ENCODE measurements around the gene DNAJC16.
"Not testable (repeated sequence)": the region's sequence is repeated elsewhere in the genome, so short reads cannot be mapped to it uniquely, and the experiment has no call there.

The DNAJC16 gene

DNA sequence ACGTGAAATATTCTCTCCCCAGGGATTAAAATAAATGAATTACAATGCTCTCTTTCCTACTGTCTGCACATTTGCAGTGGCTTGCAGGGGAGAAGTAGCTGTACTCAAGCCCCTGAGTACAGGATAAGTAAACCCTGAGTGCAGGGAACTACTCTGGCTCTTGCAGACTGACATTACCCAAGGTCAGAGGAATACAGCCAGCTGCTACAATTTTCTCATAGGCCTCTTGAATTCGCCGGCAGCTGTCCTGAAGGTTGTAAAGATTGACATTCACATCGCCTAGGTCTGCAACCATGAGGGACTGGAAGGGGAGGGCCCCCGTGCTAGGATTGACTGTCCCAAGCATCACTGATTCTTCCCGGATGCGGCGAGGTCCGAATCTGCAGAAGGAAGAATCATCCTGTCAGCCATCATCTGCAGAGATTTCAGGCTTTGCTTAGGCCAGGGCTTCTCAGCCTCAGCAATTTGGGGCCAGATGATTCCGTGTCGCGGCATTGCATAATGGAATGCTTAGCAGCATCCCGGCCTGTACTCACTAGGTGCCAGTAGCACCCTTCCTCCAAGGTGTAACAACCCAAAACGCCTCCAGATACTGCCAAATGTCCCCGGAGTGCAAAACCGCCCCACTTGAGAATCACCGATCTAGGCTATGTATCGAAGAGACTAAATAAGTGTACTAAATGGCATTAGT, 56.5 kb downstream of the DNAJC16 start:
- no peak for DNase-seq (ENCODE audit: low spot score)

GRCh38 chr1:15584489-15585363, 58.1 kb downstream of the DNAJC16 start, which contains the start of gene AGMAT:
AGMAT (minus strand) TSS chr1:15585051; CDS start chr1:15584967, 84 bp downstream.
- peak; percentile 79 for DNase-seq (ENCODE audit: low spot score)

- no peak for DNase-seq (ENCODE audit: low spot score)
These were observed 65.6 kb downstream of the DNAJC16 start for GRCh38 chr1:15592285-15592684.

DNA sequence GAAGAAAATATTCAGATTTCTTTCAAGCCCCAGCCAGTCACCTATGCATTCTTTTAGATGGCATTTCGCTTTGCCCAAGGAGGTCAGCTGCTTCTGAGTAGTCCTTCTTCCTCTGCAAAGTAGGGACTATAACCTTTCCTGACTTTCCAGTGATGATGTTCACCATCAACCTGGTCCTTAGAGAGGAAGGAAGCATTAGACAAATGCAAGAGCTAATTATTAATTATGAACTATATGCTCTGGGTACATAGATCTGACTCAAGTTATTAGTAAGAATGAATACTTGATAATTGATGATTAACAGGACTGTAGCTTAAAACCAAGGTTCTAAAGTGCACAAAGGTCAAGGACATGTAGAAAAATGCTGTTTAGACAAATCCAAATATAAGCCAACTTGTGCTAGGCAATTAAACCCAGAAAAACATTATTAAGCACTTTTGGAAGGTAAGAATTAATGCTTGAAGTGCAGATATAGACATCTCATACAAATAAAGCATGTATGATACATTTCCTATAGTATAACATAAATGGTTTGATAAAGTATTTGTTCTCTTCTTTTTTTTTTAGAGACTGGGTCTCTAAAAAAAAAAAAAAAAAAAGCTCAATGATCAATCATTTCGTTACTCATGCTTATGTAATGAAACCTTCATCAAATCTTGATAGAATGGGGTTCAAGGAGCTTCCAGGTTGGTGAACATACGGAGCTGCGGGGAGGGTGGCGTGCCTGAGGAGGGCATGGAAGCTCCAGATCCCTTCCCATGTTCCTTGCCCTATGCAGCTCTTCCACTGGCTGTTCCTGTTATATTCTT, 69.4 kb downstream of the DNAJC16 start:
- DNase-seq (ENCODE audit: low spot score): no peak

GRCh38 chr1:15598436-15598835, 71.8 kb downstream of the DNAJC16 start:
- no peak for DNase-seq (ENCODE audit: low spot score)

GRCh38 chr1:15603050-15603965, 76.7 kb downstream of the DNAJC16 start:
- DNase-seq (ENCODE audit: low spot score): peak; percentile 96

DNA sequence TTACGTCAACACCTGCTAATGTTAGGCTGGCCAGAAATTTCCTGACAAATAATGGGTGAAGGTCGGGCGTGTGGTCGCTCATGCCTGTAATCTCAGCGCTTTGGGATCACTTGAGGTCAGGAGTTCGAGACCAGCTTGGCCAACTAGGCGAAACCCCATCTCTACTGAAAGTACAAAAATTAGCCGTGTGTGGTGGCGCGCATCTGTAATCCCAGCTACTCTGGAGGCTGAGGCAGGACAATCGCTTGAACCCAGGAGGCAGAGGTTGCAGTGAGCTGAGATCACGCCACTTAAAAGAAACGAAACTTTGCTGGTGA, 77.3 kb downstream of the DNAJC16 start:
- DNase-seq (ENCODE audit: low spot score): not testable (repeated sequence)

GRCh38 chr1:15604400-15604799, 77.8 kb downstream of the DNAJC16 start:
- not testable (repeated sequence) for DNase-seq (ENCODE audit: low spot score)

DNA sequence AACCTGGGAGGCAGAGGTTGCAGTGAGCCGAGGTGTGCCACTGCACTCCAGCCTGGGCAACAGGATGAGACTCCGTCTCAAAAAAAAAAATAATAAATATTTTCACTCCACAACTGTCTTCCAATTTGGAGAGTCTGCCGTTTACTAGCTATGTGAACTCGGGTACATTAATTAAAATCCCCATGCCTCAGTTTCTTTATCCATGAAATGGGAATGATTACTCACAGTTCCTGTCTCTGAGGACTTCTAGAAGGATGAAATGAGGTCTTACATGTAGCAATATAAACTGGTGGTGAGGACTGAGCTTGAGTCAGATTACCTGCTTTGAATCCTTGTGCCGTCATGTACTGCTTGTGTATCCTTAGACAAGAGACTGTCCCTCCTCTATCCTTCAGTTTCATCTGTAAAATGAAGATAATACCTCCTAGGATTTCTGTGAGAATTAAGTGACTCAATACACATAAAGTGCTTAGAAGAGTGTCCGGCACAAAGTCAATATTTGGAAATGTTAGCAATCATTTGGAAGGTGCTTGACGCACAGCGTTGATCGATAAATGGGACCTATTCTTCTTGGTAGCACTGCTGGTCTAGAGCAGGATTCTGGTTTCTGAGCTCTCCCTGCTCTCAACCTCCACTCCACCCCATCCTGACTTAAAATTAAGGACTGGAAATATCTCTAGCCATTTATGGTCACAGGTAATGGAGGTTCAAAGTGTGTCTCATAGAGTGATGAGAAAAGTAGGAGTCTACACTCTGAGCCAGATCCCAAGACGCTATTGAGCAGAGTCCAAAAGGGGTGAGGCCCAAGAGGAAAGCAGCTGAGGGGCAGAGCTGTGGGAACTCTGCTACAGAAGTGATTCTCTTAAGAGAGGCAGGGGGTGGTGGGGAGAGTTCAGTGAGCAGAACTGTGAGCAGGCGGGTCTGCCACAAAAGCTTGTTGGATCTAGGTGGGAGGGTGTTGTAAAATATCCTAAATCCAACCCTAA, 79.0 kb downstream of the DNAJC16 start:
- DNase-seq (ENCODE audit: low spot score): no peak

DNA sequence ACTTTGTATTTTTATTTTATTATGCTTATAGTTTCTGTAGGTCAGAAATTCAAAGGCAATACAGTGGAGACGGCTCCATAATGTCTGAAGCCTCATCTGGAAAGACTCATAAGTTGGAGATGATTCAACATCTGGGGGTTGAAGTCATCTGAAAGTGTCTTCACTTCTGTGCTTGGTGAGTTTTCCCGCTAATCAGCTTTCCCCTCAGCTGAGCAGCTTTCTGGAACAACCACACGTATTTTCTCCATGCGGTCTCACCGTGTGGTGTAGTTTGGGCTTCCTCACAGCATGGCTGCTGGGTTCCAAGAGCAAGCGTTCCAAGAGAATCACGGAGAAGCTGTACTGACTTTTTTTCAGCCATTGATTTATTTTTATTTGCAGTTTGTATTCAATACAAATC, 83.0 kb downstream of the DNAJC16 start:
- DNase-seq (ENCODE audit: low spot score): no peak

DNA sequence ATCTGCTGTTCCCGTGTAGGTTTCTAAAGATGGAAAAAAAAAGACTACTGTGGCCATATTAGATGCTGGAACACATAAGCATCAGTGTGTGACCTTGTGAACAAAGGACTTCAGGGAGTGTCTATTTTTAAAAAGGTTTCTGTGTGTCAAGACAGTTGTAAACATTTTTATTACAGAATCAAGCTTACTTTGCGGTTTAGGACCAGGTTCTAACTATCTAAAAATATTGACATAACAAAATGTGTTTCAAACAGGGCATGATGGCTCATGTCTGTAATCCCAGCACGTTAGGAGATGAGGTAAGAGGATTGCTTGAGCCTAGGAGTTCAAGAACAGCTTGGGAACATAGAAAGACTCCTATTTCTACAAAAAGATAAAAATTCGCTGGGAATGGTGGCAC, 83.5 kb downstream of the DNAJC16 start:
- DNase-seq (ENCODE audit: low spot score): no peak

DNA sequence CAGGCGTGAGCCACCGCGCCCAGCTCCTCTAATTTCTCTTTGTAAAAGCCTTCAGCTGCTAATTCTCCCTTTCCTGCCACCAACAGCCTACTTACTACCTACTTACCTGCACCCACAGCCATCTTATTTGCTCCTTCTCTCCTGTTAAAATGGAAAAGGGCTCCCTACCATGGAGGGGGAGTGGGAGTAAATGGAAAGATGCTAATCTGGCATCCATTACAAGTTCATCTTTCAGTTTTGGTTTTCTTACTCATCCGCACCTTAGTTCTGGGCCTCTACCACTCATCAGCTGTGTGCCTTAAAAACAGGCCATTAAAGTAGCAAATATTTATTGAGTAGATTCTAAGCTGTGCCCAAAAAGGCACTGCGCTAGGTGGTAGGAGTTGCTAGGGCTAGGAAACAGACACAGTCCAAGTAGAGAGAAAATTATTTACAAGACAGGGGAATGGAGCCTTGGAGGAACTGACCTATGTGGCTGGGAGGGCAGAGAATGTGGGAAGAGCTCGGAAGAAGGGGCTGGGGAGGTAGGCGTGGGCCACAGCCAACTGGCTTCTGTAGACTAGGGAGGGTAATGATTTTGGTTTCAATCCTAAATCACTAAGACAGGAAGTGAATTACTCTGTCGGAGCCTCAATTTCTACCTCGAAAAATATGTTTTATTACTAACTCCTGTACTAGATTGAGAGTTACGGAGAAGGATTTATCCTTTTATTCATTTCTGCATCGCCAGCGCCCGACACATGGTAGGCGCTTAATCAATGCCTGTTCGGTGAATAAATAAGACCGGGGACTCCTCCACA, 89.9 kb downstream of the DNAJC16 start:
- peak; percentile 49 for DNase-seq (ENCODE audit: low spot score)

- peak; percentile 96 for DNase-seq (ENCODE audit: low spot score)
These were observed 90.8 kb downstream of the DNAJC16 start, which contains the start of gene DDI2 for GRCh38 chr1:15617173-15618076. DDI2 (plus strand) TSS chr1:15617458; CDS start chr1:15617671, 213 bp downstream.

- no peak for DNase-seq (ENCODE audit: low spot score)
These were observed 91.5 kb downstream of the DNAJC16 start for GRCh38 chr1:15618077-15618654.

GRCh38 chr1:15618655-15619525, 92.2 kb downstream of the DNAJC16 start:
- DNase-seq (ENCODE audit: low spot score): no peak

DNA sequence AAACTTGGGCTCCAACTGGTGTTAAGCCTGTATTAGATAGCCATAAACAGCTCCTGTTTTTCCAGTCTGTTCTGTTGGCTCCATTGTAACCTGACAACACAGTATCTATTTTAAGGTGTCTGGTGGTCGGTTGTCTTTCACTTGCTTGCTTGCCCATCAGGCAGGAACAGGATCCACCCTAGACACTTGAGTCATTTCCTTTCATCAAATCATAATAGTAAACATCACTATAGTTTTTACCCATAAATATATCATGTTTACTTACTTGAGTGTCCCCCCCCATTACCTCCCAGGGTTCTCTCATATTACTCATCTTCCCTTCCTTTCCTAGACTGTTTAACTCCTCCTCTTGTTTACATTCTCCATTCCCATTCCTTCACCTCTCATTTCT, 93.5 kb downstream of the DNAJC16 start:
- no peak for DNase-seq (ENCODE audit: low spot score)
